HG03460 (cell line): ENCODE measurements around the gene LAPTM5.

ENCODE experiments used
- ATAC-seq: cut with Tn5 transposase; IDR thresholded peaks from one replicate; pipeline ENCODE4 v1.9.1; 2021; ENCODE audit not compliant: unreplicated experiment

LAPTM5 gene

GRCh38 chr1:30685796-30686165 is 71.8 kb downstream of the LAPTM5 start:
- no peak for ATAC-seq

DNA sequence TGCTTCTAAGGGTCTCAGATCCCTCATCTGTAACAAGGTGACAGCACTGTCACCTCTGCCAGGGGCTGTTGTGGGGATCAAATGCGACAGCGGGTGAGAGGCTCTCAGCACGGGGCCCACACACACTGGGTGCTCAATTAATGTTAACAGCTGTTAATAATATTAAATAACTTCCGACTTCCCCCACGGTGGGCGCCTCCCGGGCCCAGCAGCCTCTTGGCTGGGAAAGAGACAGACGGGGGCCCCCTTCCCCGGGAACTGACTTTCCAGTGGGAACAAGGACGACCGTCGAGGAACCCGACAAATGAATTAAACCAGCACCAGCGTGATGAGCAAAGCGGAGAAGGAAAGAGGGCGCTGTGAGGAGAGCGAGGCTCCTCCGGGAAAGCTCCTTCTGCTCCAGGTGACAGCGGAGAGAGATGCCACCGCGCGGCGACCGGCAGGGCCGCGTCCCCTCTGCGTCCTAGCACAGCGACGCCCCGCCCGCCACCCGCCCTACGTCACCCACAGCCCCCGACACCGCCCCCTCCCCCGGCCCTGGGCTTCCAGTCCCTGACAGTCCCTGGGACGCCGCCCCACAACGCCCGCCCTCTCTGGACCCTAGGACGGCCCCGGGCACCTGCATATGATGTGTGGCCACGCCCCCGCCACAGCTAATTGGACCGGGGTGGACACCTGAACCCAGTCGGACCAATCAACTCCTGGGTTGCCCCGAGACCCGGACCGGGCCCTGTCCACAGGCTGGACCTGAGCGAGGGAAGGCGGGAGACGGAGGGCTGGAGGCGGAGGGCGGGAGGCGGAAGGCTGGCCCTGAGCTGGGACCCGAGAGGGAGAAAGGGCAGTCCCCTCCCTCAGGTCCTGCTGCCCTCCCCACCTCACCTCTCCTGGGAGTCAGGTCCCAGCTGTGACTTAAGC is 72.4 kb downstream of the LAPTM5 start:
- ATAC-seq: no peak

DNA sequence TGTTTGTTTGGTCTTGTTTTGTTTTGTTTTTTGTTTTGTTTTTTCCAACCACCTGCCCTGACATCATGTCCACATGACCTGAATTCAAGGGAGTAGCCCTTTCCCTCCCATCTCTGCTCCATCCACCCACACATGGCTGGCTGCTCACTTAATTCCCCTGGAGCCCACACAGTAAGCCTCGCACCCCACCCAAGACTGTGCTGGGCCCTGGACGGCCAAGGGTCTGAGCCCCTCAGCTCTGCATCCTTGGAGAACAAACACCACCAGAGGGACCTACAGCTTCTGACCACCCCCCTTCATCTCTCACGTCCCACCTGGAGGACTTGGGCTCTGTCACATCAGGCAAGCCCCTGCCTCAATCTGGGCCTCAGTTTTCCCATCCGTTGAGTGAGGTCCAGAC is 73.3 kb downstream of the LAPTM5 start:
- no peak for ATAC-seq

DNA sequence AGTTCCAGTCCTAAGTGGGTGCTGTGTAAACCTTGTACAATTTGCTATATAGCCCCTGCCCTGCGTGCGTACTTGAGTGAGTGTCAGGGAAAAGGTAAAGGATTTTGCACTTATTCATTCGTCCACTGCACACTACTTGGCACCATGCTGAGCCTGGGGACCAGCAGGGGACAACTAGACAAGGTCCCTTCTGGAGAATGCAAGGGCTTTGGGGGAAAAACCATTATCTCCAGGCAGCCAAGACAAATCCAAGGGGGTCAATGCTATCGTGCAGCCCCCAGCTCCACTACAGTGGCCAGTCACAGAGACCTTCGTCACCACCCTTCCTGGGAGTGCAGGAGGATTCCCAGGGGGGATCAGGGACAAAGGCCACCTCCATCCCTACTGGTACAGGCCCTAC is 73.9 kb downstream of the LAPTM5 start:
- ATAC-seq: no peak
